ENCODE measurements around the gene CAPN12. TPM values are rescaled to one million over a fixed set of nuclear protein-coding genes. Genes with fewer than 3 reads are reported as not detected.

Gene CAPN12
- total and polyA plus RNA-seq, 2 of the 8 experiments (the other 6 are each of a cell fraction or from before 2014, with no cell fraction given), result 8.8 to 20.0 TPM

GRCh38 chr19:38722947-38723605, 21.2 kb downstream of the CAPN12 start:
- ChIA-PET POLR2A (ENCODE audit: partially characterized antibody) (interaction anchor here (0.7 to 2.2 kb wide), 13 partner anchors 9 to 197 kb away, joined by 3 to 8 read pairs (median 4); partner anchors contain the start of gene ECH1), CTCF (ENCODE audit: partially characterized antibody) (interaction anchor here (0.9 to 3.3 kb wide), 15 partner anchors 9 to 165 kb away, joined by 3 to 11 read pairs (median 4); no protein-coding TSS in a partner anchor)
- Histone ChIP-seq H4K5ac (ENCODE audit: insufficient read length, low read depth, low read length) (no peak overlapping the region), H4K20me1 (replicated peaks in 1 of 2; ENCODE audit: control insufficient read depth in 1 of 2, insufficient read depth in 2 of 2, low read length in 2 of 2) (peaks cover 5 to 20% of the 10 kb centered on the region in 2 experiments), H2AK5ac (ENCODE audit: low read depth, low read length) (no peak overlapping the region), H4K8ac (ENCODE audit: extremely low read depth, insufficient read depth, low read length) (no peak overlapping the region), H2AFZ (ENCODE audit: low read length) (no peak overlapping the region), H3K4me2 (ENCODE audit: insufficient read depth in 1 of 2, low read depth in 2 of 2, low read length in 2 of 2) (no peak overlapping the region), H3K23ac (ENCODE audit: insufficient read length) (no peak overlapping the region), H3K79me2 (ENCODE audit: control insufficient read depth in 1 of 2, insufficient read depth in 2 of 2, low read length in 2 of 2) (no peaks in the 10 kb centered on the region), H3K36me3 (ENCODE audit: control insufficient read depth in 2 of 4, insufficient read depth in 4 of 4, low read length in 3 of 4) (peaks cover 30 to 77% (median 65%) of the 10 kb centered on the region in 4 experiments; a peak in 7 of 8 replicates), H3K14ac (ENCODE audit: insufficient read length) (no peak overlapping the region), H3K27ac (ENCODE audit: low read depth, low read length) (no peak overlapping the region), H3K18ac (ENCODE audit: extremely low read depth, low read length) (no peak overlapping the region), H3K4me3 (ENCODE audit: extremely low read depth in 1 of 4, insufficient read depth in 2 of 4, low read depth in 3 of 4, low read length in 4 of 4) (no peak overlapping the region), H3K79me1 (ENCODE audit: low read depth, low read length) (peaks cover 4% of the 10 kb centered on the region; the same call in 1 of the 2 replicates), H3K9ac (replicated peaks in 1 of 4; ENCODE audit: extremely low read depth in 1 of 4, low read depth in 3 of 4, low read length in 3 of 4) (no peak overlapping the region), H2BK5ac (ENCODE audit: low read depth, low read length) (no peak overlapping the region), H3K56ac (replicated peaks; ENCODE audit: insufficient read length, low read depth, low read length) (no peak overlapping the region), H2BK120ac (replicated peaks; ENCODE audit: low read depth, low read length) (no peak overlapping the region), H3K27me3 (replicated peaks in 1 of 4; ENCODE audit: control insufficient read depth in 3 of 4, extremely low read depth in 1 of 4, insufficient read depth in 3 of 4, low read length in 3 of 4) (no peaks in the 10 kb centered on the region), H3K4me1 (replicated peaks in 1 of 4; ENCODE audit: control insufficient read depth in 3 of 4, insufficient read depth in 4 of 4, low read length in 3 of 4) (no peaks in the 10 kb centered on the region), H2BK12ac (ENCODE audit: low read depth, low read length) (no peak overlapping the region), H2BK15ac (ENCODE audit: low read length) (no peak overlapping the region), H3K9me3 (ENCODE audit: insufficient read depth in 2 of 2, low read depth in 1 of 2, low read length in 1 of 2) (no peaks in the 10 kb centered on the region), H3K23me2 (ENCODE audit: low read depth, low read length) (no peaks in the 10 kb centered on the region; the same call in 1 of the 2 replicates), H3K4ac (replicated peaks; ENCODE audit: insufficient read length, low read depth, low read length) (no peak overlapping the region), H4K91ac (replicated peaks; ENCODE audit: insufficient read length, low read length) (no peak overlapping the region), H2BK20ac (ENCODE audit: low read length) (no peak overlapping the region)
- no peak for FAIRE-seq
- TF ChIP-seq POLR2A (IDR thresholded peaks at IDR 0.05; ENCODE audit: control extremely low read depth in 1 of 2, low read depth in 2 of 2, low read length in 2 of 2) (no peak), FOSL1 (IDR thresholded peaks at IDR 0.05; ENCODE audit: insufficient read depth, low read depth, low read length) (no peak), POLR2AphosphoS5 (IDR thresholded peaks at IDR 0.05; ENCODE audit: low read depth, low read length) (no peak), CTBP2 (IDR thresholded peaks at IDR 0.05; ENCODE audit: borderline replicate concordance, insufficient read depth, insufficient read length, low read length) (no peak), SIN3A (conservative IDR thresholded peaks at IDR 0.05 in 1 of 2, IDR thresholded peaks at IDR 0.05 in 1 of 2; ENCODE audit: low read depth in 1 of 2, low read length in 2 of 2) (no peak), RBBP5 (IDR thresholded peaks at IDR 0.05; ENCODE audit: borderline replicate concordance, low read depth, low read length) (no peak), TAF1 (IDR thresholded peaks at IDR 0.05; ENCODE audit: low read depth, low read length) (no peak), SUZ12 (IDR thresholded peaks at IDR 0.05; ENCODE audit: low read length) (no peak)
- DNase-seq (ENCODE audit: low read depth in 1 of 2, low spot score in 2 of 2), result no peak
- 90% methylated on average over 8 of the region's 10 CpGs; no CpG with 5 or more reads in 1 of the 2 experiments for WGBS, 2 experiments (ENCODE audit: extremely low coverage in 1 of 2, insufficient coverage in 1 of 2, insufficient read length in 1 of 2, insufficient replicate concordance in 2 of 2, low coverage in 1 of 2, low lambda C conversion rate in 2 of 2, missing lambda C conversion rate in 1 of 2)
